Uterus (tissue), 2 donors: ENCODE results near the gene CACNA2D1.

Source experiments
- POLR2A ChIP-seq, 2 donors: fragments of 450-650 bp; IDR thresholded peaks; one replicate each; pipeline ENCODE4 v1.6.1; 2016; ENCODE audit warnings: antibody characterized with exemption in 2 of 2, mild to moderate bottlenecking in 1 of 2, moderate library complexity in 1 of 2
- TF ChIP-seq, protein P1 (sequence below), 4 experiments: fragments of 200-600 bp in 2 of 4; fragments of 450-650 bp in 2 of 4; sonication (generic) in 2 of 4; IDR thresholded peaks; one replicate each; pipeline ENCODE4 v1.5.1; 2016 to 2019; ENCODE audit warnings: antibody characterized with exemption in 4 of 4, mild to moderate bottlenecking in 2 of 4, moderate library complexity in 1 of 4

DNA sequence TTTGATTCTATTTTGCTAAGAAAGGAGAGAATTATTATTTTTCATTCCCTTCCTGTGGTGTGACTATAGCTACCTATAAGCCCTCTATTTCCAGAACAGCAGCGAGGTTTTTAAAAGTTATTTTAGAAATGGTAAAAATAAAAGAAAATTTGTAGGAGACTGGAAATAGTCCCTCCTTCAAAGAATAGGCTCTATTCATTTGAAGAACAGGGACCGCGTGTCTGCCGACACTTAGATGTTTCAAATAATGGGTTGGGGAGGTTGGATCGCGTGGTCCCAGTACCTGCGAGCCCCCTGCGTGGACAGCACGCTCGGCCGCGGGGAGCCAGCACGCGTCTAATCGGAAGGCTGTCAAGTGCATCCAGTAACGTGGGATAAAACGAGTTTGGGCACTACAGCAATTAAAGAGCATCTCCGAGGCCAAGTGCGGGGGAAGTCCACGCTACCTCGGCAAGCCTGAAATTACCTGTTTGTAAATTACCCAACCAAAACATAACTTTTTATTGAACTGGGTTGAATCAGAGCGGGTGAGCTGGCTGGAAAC lies 1.0 kb downstream of the CACNA2D1 start:
- TF ChIP-seq, protein P1, sequence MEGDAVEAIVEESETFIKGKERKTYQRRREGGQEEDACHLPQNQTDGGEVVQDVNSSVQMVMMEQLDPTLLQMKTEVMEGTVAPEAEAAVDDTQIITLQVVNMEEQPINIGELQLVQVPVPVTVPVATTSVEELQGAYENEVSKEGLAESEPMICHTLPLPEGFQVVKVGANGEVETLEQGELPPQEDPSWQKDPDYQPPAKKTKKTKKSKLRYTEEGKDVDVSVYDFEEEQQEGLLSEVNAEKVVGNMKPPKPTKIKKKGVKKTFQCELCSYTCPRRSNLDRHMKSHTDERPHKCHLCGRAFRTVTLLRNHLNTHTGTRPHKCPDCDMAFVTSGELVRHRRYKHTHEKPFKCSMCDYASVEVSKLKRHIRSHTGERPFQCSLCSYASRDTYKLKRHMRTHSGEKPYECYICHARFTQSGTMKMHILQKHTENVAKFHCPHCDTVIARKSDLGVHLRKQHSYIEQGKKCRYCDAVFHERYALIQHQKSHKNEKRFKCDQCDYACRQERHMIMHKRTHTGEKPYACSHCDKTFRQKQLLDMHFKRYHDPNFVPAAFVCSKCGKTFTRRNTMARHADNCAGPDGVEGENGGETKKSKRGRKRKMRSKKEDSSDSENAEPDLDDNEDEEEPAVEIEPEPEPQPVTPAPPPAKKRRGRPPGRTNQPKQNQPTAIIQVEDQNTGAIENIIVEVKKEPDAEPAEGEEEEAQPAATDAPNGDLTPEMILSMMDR (IDR thresholded peaks at IDR 0.05): no peak
- no peak for TF ChIP-seq POLR2A (IDR thresholded peaks at IDR 0.05)
